ACHN (cell line): ENCODE data around the gene LMTK3.

Experiments used
- DNase-seq: peaks from one replicate; pipeline ENCODE4 v3.0.0-alpha.2; 2015
- in situ Hi-C: cut with HindIII; loops from 2 replicates; pipeline ENCODE4 v1.10.0; 2017; ENCODE audit warnings: low sequenced_read_pairs, low pct_ligation_motif_present, low pct_unique_long_range_greater_than_20kb

Gene LMTK3

DNA sequence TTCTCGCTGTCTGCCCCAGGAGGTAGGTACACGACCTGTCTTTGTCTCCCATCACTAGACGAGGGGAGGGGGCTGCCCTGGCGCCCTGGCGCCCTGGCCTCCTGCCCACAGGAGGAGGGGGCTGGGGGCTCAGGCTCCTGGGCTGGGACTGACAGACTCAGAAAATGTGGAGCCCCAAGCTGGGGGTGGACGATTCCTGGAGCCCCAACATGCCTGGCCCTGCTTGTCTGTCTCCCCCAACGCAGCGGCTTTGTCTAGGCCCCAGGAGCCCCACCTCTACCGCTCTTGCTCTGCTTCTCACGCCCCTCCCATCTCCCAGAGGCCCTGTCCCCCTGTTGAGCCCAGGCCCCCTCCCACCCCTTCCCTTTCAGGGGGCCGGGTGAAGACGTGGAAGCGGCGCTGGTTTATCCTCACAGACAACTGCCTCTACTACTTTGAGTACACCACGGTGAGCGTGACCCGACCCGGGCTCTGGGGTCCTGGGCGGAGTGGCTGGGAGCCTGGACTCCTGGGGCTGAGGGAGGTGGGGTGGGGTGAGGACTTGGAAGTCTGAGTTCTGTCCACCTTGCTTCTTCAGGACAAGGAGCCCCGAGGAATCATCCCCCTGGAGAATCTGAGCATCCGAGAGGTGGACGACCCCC lies 33.8 kb downstream of the LMTK3 start:
- no peak for DNase-seq
- in situ Hi-C loops, result no loop called here

DNA sequence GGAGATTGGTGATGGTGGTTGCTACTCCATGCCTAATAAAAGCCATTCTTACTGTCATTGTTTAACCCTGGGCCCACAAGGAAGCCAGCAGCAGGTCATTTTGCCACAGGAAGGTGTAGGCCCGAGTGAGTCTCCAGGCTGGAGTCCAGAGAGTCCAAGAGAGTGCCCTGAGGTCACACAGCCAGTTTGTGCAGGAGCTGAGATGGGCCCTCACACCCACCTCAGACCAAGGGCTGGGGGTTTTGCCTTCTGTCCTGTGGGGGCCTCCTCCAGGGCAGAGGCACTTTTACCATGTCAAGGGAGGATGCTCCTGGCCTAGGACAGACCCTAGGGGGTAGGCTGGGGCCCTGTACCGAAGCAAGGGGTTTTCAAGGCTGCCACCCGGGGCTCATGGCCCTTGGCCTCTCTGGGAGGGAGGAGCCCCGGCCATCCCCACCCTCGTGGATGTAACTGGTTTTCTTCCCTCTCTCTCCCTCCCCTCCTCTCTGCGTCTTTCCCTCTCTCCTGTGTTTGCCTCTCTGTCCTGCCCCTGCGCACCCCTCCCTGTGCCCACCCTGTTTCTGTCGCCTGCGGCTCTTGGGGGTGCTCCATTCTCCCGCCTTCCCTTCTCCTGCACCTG lies 34.5 kb downstream of the LMTK3 start:
- in situ Hi-C loops, result no loop called here
- no peak for DNase-seq

- DNase-seq, result no peak
- in situ Hi-C loops, result no loop called here
Measured at GRCh38 chr19:48476176-48476575, 35.5 kb downstream of the LMTK3 start.

- no peak for DNase-seq
- in situ Hi-C loops, result no loop called here
Measured at GRCh38 chr19:48475369-48476068, 36.1 kb downstream of the LMTK3 start.

DNA sequence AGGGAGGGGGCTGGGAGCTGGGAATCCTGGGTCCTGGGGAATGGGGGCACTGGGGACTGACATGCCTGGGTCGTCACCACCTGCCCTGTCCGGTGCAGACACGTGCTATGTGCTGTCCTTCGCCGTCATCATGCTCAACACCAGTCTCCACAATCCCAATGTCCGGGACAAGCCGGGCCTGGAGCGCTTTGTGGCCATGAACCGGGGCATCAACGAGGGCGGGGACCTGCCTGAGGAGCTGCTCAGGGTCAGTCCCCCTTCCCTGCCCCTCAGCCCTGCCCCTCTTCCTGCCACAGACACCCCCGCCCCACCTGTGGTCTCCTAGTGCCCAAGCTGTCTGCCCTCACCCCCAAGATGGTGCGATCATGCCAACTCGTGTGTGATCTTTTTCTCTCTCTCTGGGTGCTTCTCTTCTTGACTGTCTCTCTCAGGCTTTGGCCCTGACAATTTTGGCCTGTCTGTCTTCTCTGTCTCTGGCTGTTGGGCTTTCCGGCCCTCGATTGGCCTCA lies 37.5 kb downstream of the LMTK3 start:
- no peak for DNase-seq
- in situ Hi-C loops, result no loop called here

GRCh38 chr19:48473161-48473966 lies 38.3 kb downstream of the LMTK3 start:
- no peak for DNase-seq
- in situ Hi-C loops, result no loop called here

GRCh38 chr19:48471836-48472235 lies 39.8 kb downstream of the LMTK3 start:
- no peak for DNase-seq
- in situ Hi-C loops, result no loop called here

DNA sequence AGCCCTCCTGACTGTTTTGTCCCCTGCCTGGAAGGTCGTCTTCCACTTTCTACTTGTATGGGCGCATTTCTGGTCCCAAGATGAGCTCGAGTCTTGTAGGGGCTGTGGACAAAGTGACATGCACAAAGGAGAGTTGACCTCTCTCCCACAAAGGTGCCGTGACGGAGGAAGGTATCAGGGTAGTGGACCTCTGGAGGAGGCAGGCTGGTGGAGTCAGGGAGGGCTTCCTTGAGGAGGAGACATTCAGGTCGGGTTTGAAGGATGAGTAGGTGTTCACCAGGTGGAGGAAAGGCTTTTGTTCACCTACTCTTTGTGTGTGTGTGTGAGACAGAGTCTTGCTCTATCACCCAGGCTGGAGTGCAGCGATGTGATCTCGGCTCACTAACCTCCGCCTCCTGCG lies 40.8 kb downstream of the LMTK3 start:
- no peak for DNase-seq
- in situ Hi-C loops, result no loop called here

DNA sequence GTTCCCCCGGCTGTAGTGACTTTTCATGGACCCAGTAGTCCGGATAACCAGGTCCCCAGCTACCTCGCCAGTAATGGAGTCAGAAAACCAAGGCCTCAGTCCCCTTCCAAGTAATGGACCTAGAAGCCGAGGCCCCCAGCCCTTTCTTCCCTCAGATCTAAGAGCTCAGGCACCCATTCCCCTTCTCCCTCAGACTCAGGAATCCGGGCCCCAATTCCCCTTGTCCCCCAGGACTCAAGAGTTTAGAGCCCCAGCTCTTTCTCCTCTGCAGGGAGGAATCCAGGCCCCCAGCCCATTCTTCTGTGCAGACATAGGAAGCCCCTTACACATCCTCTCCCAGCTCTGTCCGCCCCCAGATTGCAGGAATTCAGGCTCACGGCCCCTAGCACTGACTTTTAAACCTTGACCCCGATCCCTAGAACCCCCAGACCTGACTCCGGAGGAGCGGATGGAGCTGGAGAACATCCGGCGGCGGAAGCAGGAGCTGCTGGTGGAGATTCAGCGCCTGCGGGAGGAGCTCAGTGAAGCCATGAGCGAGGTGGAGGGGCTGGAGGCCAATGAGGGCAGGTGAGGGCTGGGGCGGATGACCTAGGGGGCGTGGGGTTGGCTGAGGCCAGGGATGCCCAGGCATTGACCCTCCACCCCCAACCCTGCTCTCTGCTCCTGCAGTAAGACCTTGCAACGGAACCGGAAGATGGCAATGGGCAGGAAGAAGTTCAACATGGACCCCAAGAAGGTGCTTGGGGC lies 41.5 kb downstream of the LMTK3 start:
- DNase-seq, result no peak
- in situ Hi-C loops, result no loop called here

- in situ Hi-C loops, result no loop called here
- peak; percentile 71 for DNase-seq
Measured at GRCh38 chr19:48469289-48469881, 42.2 kb downstream of the LMTK3 start, which contains the start of gene CYTH2. Gene CYTH2, plus strand, starts transcription at chr19:48469369. Its CDS starts 139 bp downstream, at chr19:48469508.

- in situ Hi-C loops, result no loop called here
- DNase-seq, result peak; percentile 99
Measured at GRCh38 chr19:48468772-48469288, 42.8 kb downstream of the LMTK3 start.

DNA sequence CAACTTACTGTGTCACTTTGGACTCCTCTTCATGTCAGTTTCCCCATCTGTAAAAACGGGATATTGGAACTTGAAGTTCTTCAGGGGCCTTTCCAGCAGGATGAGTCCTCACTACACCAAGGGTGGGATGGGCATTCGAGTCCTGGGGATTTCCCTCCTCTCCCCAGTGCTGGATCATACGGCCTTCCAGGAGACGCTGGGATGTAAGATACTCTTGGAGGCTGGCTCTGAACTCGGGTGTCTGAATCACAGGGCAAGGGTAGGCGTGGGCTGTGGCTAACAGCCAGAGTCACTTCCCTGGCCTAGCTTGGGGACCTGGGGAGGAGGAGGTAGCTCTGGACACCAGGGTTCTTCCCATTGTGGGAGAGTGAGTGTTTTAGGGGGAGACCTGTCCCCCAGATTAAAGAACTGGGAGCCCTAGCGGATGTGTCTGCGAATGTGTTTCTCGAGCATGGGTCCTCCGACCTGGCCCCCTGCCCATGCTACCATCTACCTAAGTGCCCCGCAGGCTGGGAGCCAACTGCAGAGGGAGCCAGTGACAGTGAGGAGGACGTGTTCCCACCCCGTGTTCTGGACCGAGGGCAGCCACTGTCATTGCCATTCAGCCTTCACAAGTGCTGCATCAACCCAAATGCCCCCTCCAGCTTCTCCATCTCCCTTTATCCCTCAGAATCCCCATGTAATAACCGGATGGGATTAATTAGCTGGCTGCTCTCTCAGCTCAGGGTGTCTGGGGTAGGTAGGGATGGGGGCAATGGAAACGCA lies 44.9 kb downstream of the LMTK3 start:
- DNase-seq, result peak; percentile 38
- in situ Hi-C loops, result no loop called here

- in situ Hi-C loops, result no loop called here
- no peak for DNase-seq
Measured at GRCh38 chr19:48465215-48465614, 46.4 kb downstream of the LMTK3 start.

GRCh38 chr19:48461982-48462655 lies 49.5 kb downstream of the LMTK3 start:
- no peak for DNase-seq
- in situ Hi-C loops, result no loop called here

- no peak for DNase-seq
- in situ Hi-C loops, result no loop called here
Measured at GRCh38 chr19:48461651-48461981, 50.0 kb downstream of the LMTK3 start.

GRCh38 chr19:48458016-48458415 lies 53.6 kb downstream of the LMTK3 start:
- in situ Hi-C loops, result no loop called here
- no peak for DNase-seq

- in situ Hi-C loops, result no loop called here
- no peak for DNase-seq
Measured at GRCh38 chr19:48456864-48457263, 54.8 kb downstream of the LMTK3 start.
